Neural progenitor cell (in vitro differentiated cells): Measurements from ENCODE around the gene C19orf12. TPM values are rescaled to one million over a fixed set of nuclear protein-coding genes. Genes with fewer than 3 reads are reported as not detected.

ENCODE experiments used
- DNase-seq: peaks from one replicate; pipeline ENCODE4 v3.0.0-alpha.2; 2016; ENCODE audit warnings: low spot score
- H2AFZ ChIP-seq: fragments of 200-600 bp; sonication (generic); replicated peaks from 2 replicates; pipeline ENCODE4 v1.6.1; 2016; ENCODE audit warnings: antibody characterized with exemption
- H3F3A ChIP-seq: fragments of 200-600 bp; sonication (generic); 2 replicates; pipeline ENCODE4 v1.6.1; 2016; ENCODE audit warnings: antibody characterized with exemption, low read depth
- H3K27ac ChIP-seq: fragments of 200-600 bp; sonication (generic); 2 replicates; pipeline ENCODE4 v1.5.1; 2016; ENCODE audit warnings: mild to moderate bottlenecking
- H3K27me3 ChIP-seq: fragments of 200-600 bp; sonication (generic); 2 replicates; pipeline ENCODE4 v1.6.1; 2016; ENCODE audit warnings: mild to moderate bottlenecking, moderate library complexity
- H3K36me3 ChIP-seq: fragments of 200-600 bp; sonication (generic); 2 replicates; pipeline ENCODE4 v1.5.1; 2016
- H3K4me1 ChIP-seq: fragments of 200-600 bp; sonication (generic); 2 replicates; pipeline ENCODE4 v1.6.1; 2016; ENCODE audit warnings: mixed run types
- H3K4me2 ChIP-seq: fragments of 200-600 bp; sonication (generic); 2 replicates; pipeline ENCODE4 v1.6.1; 2016
- H3K4me3 ChIP-seq: fragments of 200-600 bp; sonication (generic); 2 replicates; pipeline ENCODE4 v1.5.1; 2016
- H3K79me2 ChIP-seq: fragments of 200-600 bp; sonication (generic); 2 replicates; pipeline ENCODE4 v1.6.1; 2016; ENCODE audit warnings: low read depth
- H3K9ac ChIP-seq: fragments of 200-600 bp; sonication (generic); 2 replicates; pipeline ENCODE4 v1.6.1; 2016
- H3K9me3 ChIP-seq: fragments of 200-600 bp; sonication (generic); 2 replicates; pipeline ENCODE4 v1.5.1; 2016; ENCODE audit warnings: low read depth
- H4K20me1 ChIP-seq: fragments of 200-600 bp; sonication (generic); 2 replicates; pipeline ENCODE4 v1.6.1; 2016; ENCODE audit warnings: low read depth
- H3K27ac Mint-ChIP-seq: 3 replicates; pipeline ENCODE4 v1.8.0; 2021; ENCODE audit warnings: mixed read lengths
- H3K27me3 Mint-ChIP-seq: 2 replicates; pipeline ENCODE4 v1.8.0; 2022; ENCODE audit warnings: low read depth, mild to moderate bottlenecking, inconsistent platforms, moderate library complexity, mixed read lengths; ENCODE audit not compliant: insufficient read depth
- H3K36me3 Mint-ChIP-seq: 3 replicates; pipeline ENCODE4 v1.8.0; 2021; ENCODE audit warnings: mixed read lengths
- H3K4me1 Mint-ChIP-seq: 3 replicates; pipeline ENCODE4 v1.8.0; 2021; ENCODE audit warnings: mixed read lengths
- H3K4me3 Mint-ChIP-seq: 3 replicates; pipeline ENCODE4 v1.8.0; 2021; ENCODE audit warnings: mild to moderate bottlenecking, moderate library complexity, mixed read lengths
- H3K9me3 Mint-ChIP-seq: 3 replicates; pipeline ENCODE4 v1.8.0; 2020; ENCODE audit warnings: mixed read lengths
- EZH2 ChIP-seq: fragments of 200-600 bp; sonication (generic); IDR thresholded peaks from 2 replicates; pipeline ENCODE4 v1.6.1; 2017; ENCODE audit warnings: antibody characterized with exemption, mild to moderate bottlenecking, moderate library complexity
- EZH2phosphoT487 ChIP-seq: fragments of 200-600 bp; sonication (generic); IDR thresholded peaks from 2 replicates; pipeline ENCODE4 v1.6.1; 2017; ENCODE audit warnings: antibody characterized with exemption
- total RNA-seq: library from RNA; depleted of rRNA; stranded (reverse); fragments of >200 nt; gene quantifications from 2 replicates; pipeline ENCODE4 v1.2.3, GENCODE V29; 2015; ENCODE audit warnings: low replicate concordance
- TF ChIP-seq, protein P1 (sequence below): fragments of 200-600 bp; sonication (generic); IDR thresholded peaks from 2 replicates; pipeline ENCODE4 v1.5.1; 2017; ENCODE audit warnings: antibody characterized with exemption, mild to moderate bottlenecking

The C19orf12 gene
- total RNA-seq, 1 donor from 2014 or later = 28.2 TPM

GRCh38 chr19:29697523-29698261, 17.4 kb downstream of the C19orf12 start:
- H3K9me3 Mint-ChIP-seq = no peaks in the 10 kb centered on the region
- H3K79me2 ChIP-seq = no peaks in the 10 kb centered on the region

DNA sequence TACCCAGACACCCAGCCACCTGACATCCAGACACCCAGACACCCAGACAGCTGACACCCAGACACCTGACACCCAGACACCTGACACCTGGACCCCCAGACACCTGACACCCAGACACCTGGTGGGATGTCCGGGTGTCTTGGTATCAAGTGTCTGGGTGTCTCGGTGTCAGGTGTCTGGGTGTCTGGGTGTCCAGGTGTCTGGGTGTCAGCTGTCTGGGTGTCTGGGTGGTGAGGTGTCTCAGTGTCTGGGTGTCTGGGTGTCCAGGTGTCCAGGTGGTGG, 18.6 kb downstream of the C19orf12 start:
- no peaks in the 10 kb centered on the region for H3K9me3 ChIP-seq

More at GRCh38 chr19:29697523-29698261, 17.4 kb downstream of the C19orf12 start:
- Mint-ChIP-seq H3K4me1 (no peaks in the 10 kb centered on the region), H3K36me3 (peaks cover 2% of the 10 kb centered on the region), H3K27me3 (peaks cover 5% of the 10 kb centered on the region), H3K4me3 (no peak overlapping the region), H3K27ac (no peak overlapping the region)
- no peak for TF ChIP-seq EZH2
- TF ChIP-seq EZH2phosphoT487 = no peak
- TF ChIP-seq, protein P1, sequence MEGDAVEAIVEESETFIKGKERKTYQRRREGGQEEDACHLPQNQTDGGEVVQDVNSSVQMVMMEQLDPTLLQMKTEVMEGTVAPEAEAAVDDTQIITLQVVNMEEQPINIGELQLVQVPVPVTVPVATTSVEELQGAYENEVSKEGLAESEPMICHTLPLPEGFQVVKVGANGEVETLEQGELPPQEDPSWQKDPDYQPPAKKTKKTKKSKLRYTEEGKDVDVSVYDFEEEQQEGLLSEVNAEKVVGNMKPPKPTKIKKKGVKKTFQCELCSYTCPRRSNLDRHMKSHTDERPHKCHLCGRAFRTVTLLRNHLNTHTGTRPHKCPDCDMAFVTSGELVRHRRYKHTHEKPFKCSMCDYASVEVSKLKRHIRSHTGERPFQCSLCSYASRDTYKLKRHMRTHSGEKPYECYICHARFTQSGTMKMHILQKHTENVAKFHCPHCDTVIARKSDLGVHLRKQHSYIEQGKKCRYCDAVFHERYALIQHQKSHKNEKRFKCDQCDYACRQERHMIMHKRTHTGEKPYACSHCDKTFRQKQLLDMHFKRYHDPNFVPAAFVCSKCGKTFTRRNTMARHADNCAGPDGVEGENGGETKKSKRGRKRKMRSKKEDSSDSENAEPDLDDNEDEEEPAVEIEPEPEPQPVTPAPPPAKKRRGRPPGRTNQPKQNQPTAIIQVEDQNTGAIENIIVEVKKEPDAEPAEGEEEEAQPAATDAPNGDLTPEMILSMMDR = no peak
- no peak for DNase-seq
- H3K9ac ChIP-seq = no peak overlapping the region
- no peaks in the 10 kb centered on the region for H3K36me3 ChIP-seq
- H3K4me1 ChIP-seq = peaks cover 8% of the 10 kb centered on the region
- no peaks in the 10 kb centered on the region for H4K20me1 ChIP-seq
- no peak overlapping the region for H3K27ac ChIP-seq
- no peaks in the 10 kb centered on the region for H3K27me3 ChIP-seq
- no peak overlapping the region for H3K4me2 ChIP-seq
- no peak overlapping the region for H3K4me3 ChIP-seq
- no peaks in the 10 kb centered on the region for H3K9me3 ChIP-seq
- no peaks in the 10 kb centered on the region for H3F3A ChIP-seq
- H2AFZ ChIP-seq = no peak overlapping the region

GRCh38 chr19:29695765-29696564, 19.1 kb downstream of the C19orf12 start:
- H3K27me3 ChIP-seq = no peaks in the 10 kb centered on the region
- no peak overlapping the region for H2AFZ ChIP-seq
- peaks cover 5% of the 10 kb centered on the region for H3K27me3 Mint-ChIP-seq
- H3K4me2 ChIP-seq = no peak overlapping the region
- H3F3A ChIP-seq = no peaks in the 10 kb centered on the region
- H3K79me2 ChIP-seq = no peaks in the 10 kb centered on the region
- H3K9ac ChIP-seq = no peak overlapping the region
- H3K4me1 ChIP-seq = peaks cover 8% of the 10 kb centered on the region
- H3K36me3 ChIP-seq = no peaks in the 10 kb centered on the region
- DNase-seq = no peak
- H3K4me1 Mint-ChIP-seq = no peaks in the 10 kb centered on the region
- TF ChIP-seq EZH2phosphoT487 = no peak
- TF ChIP-seq, protein P1 = no peak
- no peak for TF ChIP-seq EZH2
- peaks cover 2% of the 10 kb centered on the region for H3K36me3 Mint-ChIP-seq
- peaks cover 2% of the 10 kb centered on the region for H3K9me3 Mint-ChIP-seq
- no peaks in the 10 kb centered on the region for H3K9me3 ChIP-seq
- no peak overlapping the region for H3K27ac Mint-ChIP-seq
- no peak overlapping the region for H3K4me3 ChIP-seq
- H3K27ac ChIP-seq = no peak overlapping the region
- H3K4me3 Mint-ChIP-seq = no peak overlapping the region
- H4K20me1 ChIP-seq = no peaks in the 10 kb centered on the region

More for the DNA sequence above, 18.6 kb downstream of the C19orf12 start:
- no peak for TF ChIP-seq EZH2phosphoT487
- TF ChIP-seq, protein P1 = no peak
- TF ChIP-seq EZH2 = no peak
- Histone ChIP-seq H3K27me3 (no peaks in the 10 kb centered on the region), H3K36me3 (no peaks in the 10 kb centered on the region), H3K27ac (no peak overlapping the region), H3K9ac (no peak overlapping the region), H2AFZ (no peak overlapping the region), H3F3A (no peaks in the 10 kb centered on the region), H3K4me1 (peaks cover 8% of the 10 kb centered on the region), H4K20me1 (no peaks in the 10 kb centered on the region), H3K79me2 (no peaks in the 10 kb centered on the region), H3K4me2 (no peak overlapping the region), H3K4me3 (no peak overlapping the region)
- H3K27me3 Mint-ChIP-seq = peaks cover 5% of the 10 kb centered on the region
- no peaks in the 10 kb centered on the region for H3K4me1 Mint-ChIP-seq
- H3K27ac Mint-ChIP-seq = no peak overlapping the region
- H3K9me3 Mint-ChIP-seq = peaks cover 2% of the 10 kb centered on the region
- DNase-seq = no peak
- H3K4me3 Mint-ChIP-seq = no peak overlapping the region
- H3K36me3 Mint-ChIP-seq = no peaks in the 10 kb centered on the region
